ENCODE results near the gene KDSR. TPM values are rescaled to one million over a fixed set of nuclear protein-coding genes. Genes with fewer than 3 reads are reported as not detected.

The KDSR gene
- total RNA-seq, 1 experiment from 2014 or later: 41.7 TPM

DNA sequence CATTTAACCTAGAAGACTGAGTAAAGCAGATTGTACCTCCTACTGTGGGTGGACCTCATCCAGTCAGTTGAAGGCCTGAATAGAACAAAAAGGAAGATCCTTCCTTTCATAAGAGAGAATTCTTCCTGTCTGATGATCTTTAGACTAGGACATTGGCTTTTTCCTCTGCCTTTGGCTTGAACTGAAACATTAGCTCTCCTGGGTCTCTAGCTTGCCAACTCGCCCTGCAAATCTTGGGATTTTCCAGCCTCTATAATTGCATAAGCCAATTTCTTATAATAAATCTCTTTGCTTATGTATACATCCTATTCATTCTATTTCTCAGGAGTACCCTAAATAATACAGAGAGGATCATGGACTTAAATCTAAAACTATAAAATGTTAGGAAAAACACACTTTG, 6.2 kb upstream of the KDSR start:
- Histone ChIP-seq H3K9me3 (ENCODE audit: insufficient read depth, low read depth) (no peaks in the 10 kb centered on the region; the same call in 1 of the 2 replicates), H3K79me2 (ENCODE audit: low read depth) (no peaks in the 10 kb centered on the region), H2AFZ (no peak overlapping the region), H3K36me3 (ENCODE audit: low read depth) (no peaks in the 10 kb centered on the region), H3K4me2 (no peak overlapping the region), H3K4me3 (no peak overlapping the region), H4K20me1 (ENCODE audit: insufficient read depth) (no peaks in the 10 kb centered on the region), H3K4me1 (replicated peaks; ENCODE audit: insufficient read depth) (0 out of 2 replicates have a peak, but pooled peaks cover 6% of the 10 kb centered on the region), H3K27ac (no peak overlapping the region), H3K27me3 (ENCODE audit: insufficient read depth, low read depth) (no peaks in the 10 kb centered on the region), H3F3A (ENCODE audit: insufficient read depth, low read depth) (0 out of 2 replicates have a peak, but pooled peaks cover 3% of the 10 kb centered on the region), H3K9me2 (ENCODE audit: insufficient read depth) (no peaks in the 10 kb centered on the region)
- POLR2A ChIA-PET (ENCODE audit: unreplicated experiment): no interaction called here
- BruUV-seq (replicated peaks): no TSS peak
- DNase-seq: no peak
- TF ChIP-seq, protein P1, sequence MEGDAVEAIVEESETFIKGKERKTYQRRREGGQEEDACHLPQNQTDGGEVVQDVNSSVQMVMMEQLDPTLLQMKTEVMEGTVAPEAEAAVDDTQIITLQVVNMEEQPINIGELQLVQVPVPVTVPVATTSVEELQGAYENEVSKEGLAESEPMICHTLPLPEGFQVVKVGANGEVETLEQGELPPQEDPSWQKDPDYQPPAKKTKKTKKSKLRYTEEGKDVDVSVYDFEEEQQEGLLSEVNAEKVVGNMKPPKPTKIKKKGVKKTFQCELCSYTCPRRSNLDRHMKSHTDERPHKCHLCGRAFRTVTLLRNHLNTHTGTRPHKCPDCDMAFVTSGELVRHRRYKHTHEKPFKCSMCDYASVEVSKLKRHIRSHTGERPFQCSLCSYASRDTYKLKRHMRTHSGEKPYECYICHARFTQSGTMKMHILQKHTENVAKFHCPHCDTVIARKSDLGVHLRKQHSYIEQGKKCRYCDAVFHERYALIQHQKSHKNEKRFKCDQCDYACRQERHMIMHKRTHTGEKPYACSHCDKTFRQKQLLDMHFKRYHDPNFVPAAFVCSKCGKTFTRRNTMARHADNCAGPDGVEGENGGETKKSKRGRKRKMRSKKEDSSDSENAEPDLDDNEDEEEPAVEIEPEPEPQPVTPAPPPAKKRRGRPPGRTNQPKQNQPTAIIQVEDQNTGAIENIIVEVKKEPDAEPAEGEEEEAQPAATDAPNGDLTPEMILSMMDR (conservative IDR thresholded peaks at IDR 0.05): no peak
- intact Hi-C loops (cut with micrococcal nuclease; ENCODE audit: unreplicated experiment): no loop called here
- CTCF ChIA-PET: no interaction called here

DNA sequence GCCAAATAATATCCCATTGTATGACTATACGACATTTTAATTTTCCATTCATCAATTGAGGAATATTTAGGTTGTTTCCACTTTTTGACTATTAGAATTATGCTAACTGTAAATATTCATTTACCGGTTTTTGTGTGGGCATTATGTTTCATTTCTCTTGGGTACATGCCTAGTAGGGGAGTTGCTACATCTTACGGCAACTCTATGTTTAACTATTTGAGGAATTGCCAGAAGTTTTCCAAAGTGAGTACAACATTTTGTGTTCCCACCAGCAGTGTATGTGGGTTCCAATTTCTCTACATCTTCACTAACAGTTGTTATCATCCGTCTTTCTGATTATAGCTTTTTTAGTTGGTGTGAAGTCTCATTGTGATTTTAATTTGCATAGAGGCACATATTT, 1.6 kb upstream of the KDSR start:
- Histone ChIP-seq H3K4me1 (replicated peaks; ENCODE audit: insufficient read depth) (peaks cover 20% of the 10 kb centered on the region), H3K9me3 (ENCODE audit: insufficient read depth, low read depth) (no peaks in the 10 kb centered on the region; the same call in 1 of the 2 replicates), H3K27me3 (ENCODE audit: insufficient read depth, low read depth) (no peaks in the 10 kb centered on the region), H3K4me3 (peak overlapping the region; percentile 99; the same call in 1 of the 2 replicates), H3K27ac (no peak overlapping the region), H3K9me2 (ENCODE audit: insufficient read depth) (no peaks in the 10 kb centered on the region), H4K20me1 (ENCODE audit: insufficient read depth) (peaks cover 10% of the 10 kb centered on the region), H3F3A (ENCODE audit: insufficient read depth, low read depth) (peaks cover 12% of the 10 kb centered on the region; the same call in 1 of the 2 replicates), H3K36me3 (ENCODE audit: low read depth) (0 out of 2 replicates have a peak, but pooled peaks cover 4% of the 10 kb centered on the region), H2AFZ (peak overlapping the region; percentile 95; the same call in 1 of the 2 replicates), H3K79me2 (ENCODE audit: low read depth) (peaks cover 33% of the 10 kb centered on the region), H3K4me2 (peak overlapping the region; percentile 98)
- no peak for DNase-seq
- POLR2A ChIA-PET (ENCODE audit: unreplicated experiment): no interaction called here
- TF ChIP-seq EZH2 (IDR thresholded peaks at IDR 0.05; ENCODE audit: low read depth): no peak
- TF ChIP-seq, protein P1 (conservative IDR thresholded peaks at IDR 0.05): no peak
- BruUV-seq (replicated peaks): no TSS peak
- intact Hi-C loops (cut with micrococcal nuclease; ENCODE audit: unreplicated experiment): loop anchor here (10.0 kb wide), 1 partner anchor 476 kb away; no protein-coding TSS in a partner anchor
- CTCF ChIA-PET: no interaction called here

DNA sequence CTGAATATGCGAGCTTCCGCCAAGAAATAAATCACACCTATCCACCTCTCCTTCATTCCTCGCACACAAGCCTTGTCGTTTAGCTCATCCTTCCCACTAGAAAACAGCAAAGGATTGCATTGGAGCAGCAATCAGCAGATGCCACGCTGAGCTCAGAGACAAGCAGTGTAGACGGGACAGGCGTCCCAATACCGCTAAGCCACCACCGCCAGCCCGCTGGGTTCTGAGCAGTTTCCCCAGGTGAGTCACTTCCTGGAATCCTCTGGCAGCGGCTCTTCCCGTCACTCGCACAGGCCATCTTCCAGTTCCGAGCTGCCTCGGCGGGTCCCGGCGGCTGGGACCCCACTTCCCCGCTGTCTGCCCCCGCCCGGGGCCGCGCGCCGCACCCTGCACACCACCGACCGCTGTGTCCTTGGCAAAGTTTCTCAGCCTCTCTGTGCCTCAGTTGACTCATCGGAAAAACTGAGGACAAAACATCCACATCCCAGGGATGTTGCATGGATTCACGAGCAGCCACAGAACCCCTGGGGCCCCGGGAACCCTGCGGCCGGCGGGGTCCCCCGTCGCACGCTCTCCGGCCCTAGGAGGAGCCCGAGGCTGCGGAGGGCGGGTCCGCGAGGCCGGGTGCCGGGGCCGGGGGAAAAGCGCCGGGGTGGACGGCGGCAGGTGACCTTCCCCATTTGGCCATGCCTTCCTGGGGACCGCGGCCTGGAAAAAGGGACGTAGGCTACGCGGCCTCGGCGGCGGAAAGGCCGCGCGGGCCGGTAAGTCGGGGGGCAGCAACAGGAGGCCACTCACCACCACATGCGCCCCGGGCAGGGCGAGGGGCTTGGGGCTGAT, 573 bp downstream of the KDSR start:
- Histone ChIP-seq H3K36me3 (ENCODE audit: low read depth) (peaks cover 18% of the 10 kb centered on the region; the same call in 1 of the 2 replicates), H3K27ac (peak overlapping the region; percentile 71), H3K27me3 (ENCODE audit: insufficient read depth, low read depth) (no peaks in the 10 kb centered on the region), H3F3A (ENCODE audit: insufficient read depth, low read depth) (peaks cover 12% of the 10 kb centered on the region; the same call in 1 of the 2 replicates), H3K9me2 (ENCODE audit: insufficient read depth) (no peaks in the 10 kb centered on the region), H3K4me3 (peak overlapping the region; percentile 99), H3K79me2 (ENCODE audit: low read depth) (peaks cover 35% of the 10 kb centered on the region), H3K9me3 (ENCODE audit: insufficient read depth, low read depth) (no peaks in the 10 kb centered on the region; the same call in 1 of the 2 replicates), H2AFZ (peak overlapping the region; percentile 91), H4K20me1 (ENCODE audit: insufficient read depth) (peaks cover 10% of the 10 kb centered on the region), H3K4me2 (peak overlapping the region; percentile 98), H3K4me1 (replicated peaks; ENCODE audit: insufficient read depth) (peaks cover 20% of the 10 kb centered on the region)
- ChIA-PET CTCF (interaction anchor here (0.6 kb wide), 1 partner anchor 73 kb away, joined by 4 read pairs; no protein-coding TSS in a partner anchor), POLR2A (ENCODE audit: unreplicated experiment) (interaction anchor here (0.6 to 1.0 kb wide), 3 partner anchors 55 to 604 kb away, joined by 3 to 12 read pairs (median 4); partner anchors contain the start of genes SERPINB8 and VPS4B)
- intact Hi-C loops (cut with micrococcal nuclease; ENCODE audit: unreplicated experiment): loop anchor here (1.0 to 10.0 kb wide), 3 partner anchors 56 to 478 kb away; partner anchors contain the start of gene VPS4B
- DNase-seq: peak; percentile 43 to 78
- BruUV-seq (replicated peaks): TSS peak; percentile 55
- TF ChIP-seq, protein P1 (conservative IDR thresholded peaks at IDR 0.05): no peak
- TF ChIP-seq EZH2 (IDR thresholded peaks at IDR 0.05; ENCODE audit: low read depth): no peak

Measured in PC-9 (cell line).